Measurements from ENCODE around the gene TGFA.

Gene TGFA

DNA sequence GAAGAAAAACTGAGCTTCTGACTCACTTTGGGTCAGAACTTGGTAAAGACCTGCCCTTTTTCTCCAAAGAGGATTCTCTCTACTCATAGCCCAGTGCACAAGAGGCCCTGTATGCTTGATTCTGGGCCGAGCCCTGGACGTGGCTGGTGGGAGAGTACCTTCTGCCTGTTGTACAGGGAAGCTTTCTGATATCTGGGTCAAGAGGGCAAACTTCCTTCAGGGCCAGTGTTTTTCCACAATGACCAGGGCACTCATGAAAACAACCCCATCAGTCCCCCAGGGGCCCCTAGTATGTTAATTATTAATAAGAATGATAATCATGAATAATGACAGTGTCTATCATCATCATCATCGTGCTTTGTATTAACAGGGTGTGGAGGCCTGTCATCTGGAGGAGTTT is 90.0 kb downstream of the TGFA start:
- no peak for DNase-seq (ENCODE audit: low read depth)

DNA sequence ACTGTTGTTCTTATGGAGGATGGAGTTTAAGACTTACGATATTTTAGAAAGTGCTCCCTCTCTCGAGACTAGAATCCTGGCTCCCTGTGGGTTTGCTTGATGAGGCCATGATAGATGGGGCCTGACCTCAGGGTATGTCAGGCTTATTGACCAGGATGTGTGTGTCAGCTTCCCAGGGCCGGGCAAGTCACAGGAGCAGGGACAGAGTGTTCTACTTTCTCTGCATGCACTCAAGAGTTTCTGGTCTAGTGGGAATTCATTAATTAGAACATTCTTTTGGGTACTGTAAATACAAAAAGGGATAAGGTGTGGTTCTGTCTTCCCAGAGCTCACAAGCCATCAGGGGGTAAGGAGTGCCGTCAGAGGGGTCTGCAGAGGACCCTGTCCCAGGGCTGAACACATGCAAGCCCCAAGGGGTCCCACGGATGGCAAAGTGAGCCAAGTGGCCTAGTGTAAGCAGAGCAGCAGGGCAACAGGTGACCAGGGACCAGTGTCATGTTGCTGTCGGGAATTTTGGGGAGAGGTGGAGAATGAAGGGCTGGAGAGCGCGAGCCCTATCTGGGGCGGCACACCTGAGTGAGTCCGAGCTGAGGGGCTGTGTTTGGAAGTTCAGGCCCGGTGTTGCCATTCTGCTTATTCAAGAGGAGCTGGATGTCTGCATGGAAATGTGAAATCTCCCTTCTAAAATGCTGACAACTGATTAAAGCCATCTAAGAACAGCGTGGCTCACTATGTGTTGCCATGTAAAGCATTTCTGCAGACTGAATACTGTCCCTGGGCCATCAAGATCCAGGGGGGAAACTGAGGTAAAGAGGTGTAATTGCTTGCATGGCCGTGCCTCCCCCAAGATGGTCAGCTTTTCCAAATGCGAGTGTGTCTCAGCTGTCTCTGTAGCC is 91.4 kb downstream of the TGFA start:
- DNase-seq (ENCODE audit: low read depth): no peak

DNA sequence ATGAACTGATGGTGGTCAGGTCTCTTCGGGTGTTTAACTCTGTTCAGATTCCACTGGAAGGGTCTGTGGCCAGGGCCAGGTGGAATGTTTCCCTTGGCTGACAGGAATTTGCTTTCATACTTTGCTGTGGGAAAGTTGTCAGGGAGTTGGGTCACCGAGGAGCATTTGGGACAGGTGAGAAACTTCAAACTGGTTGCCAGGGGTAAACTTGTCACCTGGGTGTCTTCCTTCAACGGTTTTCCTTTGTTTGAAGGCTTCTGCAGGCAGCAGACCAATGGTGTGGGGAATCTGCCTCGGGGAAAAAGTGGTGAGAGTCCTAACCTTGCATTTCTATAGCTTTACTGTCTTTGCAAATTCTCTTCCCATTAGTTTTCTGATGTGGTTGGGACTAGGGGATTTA is 92.2 kb downstream of the TGFA start:
- DNase-seq (ENCODE audit: low read depth): no peak

- no peak for DNase-seq (ENCODE audit: low read depth)
Measured at GRCh38 chr2:70460333-70460732, 93.3 kb downstream of the TGFA start.

DNA sequence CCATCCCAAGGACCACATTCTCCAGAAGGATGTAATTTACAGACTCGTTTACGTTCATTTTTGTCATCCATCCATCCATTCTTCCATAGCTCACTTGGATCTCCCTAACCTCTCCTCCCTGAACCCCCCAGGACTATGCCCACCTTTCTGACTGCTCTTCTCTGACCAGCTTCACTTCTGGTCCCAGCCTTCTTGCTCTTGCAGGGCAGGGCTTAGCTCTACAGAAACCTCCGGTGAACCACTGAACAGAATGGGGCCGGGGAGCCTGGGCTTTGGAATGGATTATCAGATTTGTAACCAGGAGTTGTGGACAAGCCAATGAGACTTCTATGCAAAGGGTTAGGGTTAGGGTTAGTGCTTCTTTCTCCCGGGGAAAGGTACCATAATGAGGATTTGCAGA is 95.0 kb downstream of the TGFA start:
- DNase-seq (ENCODE audit: low read depth): no peak

DNA sequence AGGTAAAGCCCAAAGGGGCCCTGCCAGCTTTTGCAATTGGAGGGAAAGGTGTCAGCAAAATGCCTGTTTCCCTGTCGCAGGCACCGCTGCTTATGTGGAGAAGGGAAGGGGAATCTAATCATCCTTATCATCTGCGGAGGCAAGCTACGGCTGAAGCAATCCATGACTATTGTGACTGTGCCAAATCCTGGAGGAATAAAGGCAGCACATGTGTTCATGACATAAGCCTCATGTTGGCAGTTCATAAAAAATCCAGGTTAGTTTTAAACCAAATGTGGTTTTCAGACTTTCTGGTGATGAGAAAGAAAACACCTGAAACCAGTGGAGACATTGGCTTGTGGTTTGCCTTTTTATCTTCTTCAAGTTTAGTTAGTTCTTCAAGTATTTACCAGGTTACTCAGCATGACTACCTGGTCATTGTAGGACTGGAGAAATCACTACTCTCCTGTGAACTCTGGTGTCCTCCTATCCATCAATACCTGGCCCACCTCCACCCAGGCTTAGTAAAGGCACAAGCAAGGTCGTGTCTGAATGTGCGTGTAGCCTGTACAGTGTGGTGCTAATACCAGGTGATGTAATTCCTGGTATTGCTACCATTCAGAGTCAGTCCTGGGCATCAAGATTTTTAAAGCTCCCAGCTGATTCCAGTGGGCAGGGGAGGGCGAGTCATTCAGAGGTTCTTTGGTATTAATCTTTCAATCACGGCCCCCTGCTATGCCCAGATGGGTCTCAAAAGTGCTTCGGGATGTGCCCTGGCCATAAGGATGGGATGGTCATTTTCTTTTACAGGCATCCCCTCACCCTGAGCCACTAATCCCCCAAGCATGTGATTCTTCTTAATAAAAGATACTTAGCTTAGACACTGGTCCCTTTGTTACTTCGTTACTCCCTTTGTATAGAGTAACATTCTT is 96.8 kb downstream of the TGFA start:
- DNase-seq (ENCODE audit: low read depth): no peak

GRCh38 chr2:70454936-70455544 is 98.6 kb downstream of the TGFA start:
- DNase-seq (ENCODE audit: low read depth): no peak

GRCh38 chr2:70450641-70451250 is 102.9 kb downstream of the TGFA start:
- no peak for DNase-seq (ENCODE audit: low read depth)

GRCh38 chr2:70448041-70448440 is 105.6 kb downstream of the TGFA start:
- DNase-seq (ENCODE audit: low read depth): no peak

DNA sequence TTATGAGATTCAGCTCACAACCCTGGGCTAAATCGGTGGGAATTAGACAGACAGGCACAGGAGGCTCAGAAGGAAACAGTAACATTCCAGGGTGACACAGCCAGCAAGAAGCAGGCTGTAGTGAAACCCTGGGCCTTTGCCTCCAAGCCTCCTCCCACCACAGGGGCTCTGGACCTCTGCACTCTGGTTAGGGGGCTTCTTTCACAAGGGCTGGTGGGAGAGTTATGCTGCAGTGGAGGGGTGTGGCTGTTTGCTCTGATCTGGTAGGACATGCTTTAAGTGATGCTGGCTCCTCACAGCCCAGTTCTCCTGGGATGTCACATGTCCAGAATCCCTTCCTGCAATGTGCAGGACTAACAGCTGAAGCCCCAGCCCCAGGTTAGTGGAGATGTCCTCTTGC is 109.9 kb downstream of the TGFA start:
- no peak for DNase-seq (ENCODE audit: low read depth)

DNA sequence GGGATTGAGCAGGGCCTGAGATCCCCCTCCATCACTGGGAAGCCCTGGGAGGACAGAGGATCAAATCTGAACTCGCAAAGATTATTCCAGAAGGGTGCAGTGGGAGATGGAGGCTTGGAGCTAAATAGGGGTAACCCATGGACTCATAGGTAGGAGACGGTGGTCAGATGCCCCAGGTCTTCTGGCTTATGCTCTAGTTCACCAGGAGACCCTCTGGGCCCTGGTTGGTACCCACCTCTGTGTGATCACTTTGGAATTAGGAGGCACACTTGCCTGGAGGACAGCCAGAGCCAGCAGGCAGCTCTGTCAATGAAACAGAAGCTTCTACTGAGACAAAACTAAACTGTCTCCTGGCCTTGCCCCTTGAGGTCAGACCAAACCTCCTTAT is 110.6 kb downstream of the TGFA start:
- DNase-seq (ENCODE audit: low read depth): no peak

DNA sequence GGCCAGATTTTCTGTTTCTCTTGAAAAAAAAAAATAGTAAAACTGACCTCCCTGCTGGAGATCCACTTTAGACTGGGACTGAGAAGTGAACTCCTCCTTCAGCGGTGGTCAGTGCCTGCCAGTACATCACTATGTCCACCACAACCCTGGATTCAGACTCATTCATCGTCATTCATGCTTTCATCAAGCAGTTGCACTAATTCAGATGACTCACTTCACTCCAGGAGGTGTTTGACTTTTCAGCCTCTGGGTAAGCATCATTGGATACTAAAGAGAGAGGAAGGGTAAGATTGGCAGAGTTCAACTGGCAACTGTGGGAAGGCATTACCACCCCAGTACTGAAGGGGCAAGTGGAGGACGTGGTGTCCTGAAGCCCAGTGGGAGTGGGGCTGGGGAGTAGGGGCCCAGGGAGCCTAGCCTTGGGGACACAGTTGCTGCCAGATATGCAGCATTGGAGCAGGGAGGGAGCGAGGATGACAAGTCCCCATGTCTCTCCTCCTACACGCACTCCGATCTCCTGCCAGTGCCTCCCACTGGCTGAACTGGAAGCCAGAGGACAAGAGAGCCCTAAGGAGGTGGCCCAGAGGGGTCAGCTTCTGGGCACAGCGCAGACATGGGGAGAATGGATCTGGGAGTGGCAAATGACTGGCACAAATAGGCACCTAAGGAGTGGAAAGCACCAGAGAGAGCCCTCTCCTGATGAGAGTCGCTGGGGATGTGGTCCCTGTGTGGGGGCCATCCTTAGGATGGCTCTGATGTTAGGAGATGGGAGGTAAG is 111.1 kb downstream of the TGFA start:
- DNase-seq (ENCODE audit: low read depth): no peak

DNA sequence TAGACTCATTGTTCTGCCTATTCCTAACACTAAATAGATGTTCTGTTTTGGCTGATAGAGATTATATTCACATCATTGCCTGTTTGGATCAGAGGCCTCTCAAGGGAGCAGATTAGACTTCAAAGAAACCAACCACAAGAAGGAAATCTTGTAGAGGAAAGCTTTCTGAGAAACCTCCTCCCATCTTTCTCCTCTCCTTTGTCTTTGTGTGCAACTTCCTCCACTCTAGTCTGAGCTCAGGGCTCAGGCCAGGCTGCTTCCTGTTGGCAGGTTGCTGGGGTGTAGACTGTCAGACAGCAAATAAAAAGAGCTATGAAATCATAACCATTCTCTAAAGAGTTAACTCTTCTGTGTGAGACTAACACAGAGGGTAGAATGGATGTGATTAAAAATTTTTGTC is 113.0 kb downstream of the TGFA start:
- DNase-seq (ENCODE audit: low read depth): no peak

- no peak for DNase-seq (ENCODE audit: low read depth)
Measured at GRCh38 chr2:70435138-70435537, 118.5 kb downstream of the TGFA start.

GRCh38 chr2:70433315-70433714 is 120.3 kb downstream of the TGFA start:
- DNase-seq (ENCODE audit: low read depth): no peak

DNA sequence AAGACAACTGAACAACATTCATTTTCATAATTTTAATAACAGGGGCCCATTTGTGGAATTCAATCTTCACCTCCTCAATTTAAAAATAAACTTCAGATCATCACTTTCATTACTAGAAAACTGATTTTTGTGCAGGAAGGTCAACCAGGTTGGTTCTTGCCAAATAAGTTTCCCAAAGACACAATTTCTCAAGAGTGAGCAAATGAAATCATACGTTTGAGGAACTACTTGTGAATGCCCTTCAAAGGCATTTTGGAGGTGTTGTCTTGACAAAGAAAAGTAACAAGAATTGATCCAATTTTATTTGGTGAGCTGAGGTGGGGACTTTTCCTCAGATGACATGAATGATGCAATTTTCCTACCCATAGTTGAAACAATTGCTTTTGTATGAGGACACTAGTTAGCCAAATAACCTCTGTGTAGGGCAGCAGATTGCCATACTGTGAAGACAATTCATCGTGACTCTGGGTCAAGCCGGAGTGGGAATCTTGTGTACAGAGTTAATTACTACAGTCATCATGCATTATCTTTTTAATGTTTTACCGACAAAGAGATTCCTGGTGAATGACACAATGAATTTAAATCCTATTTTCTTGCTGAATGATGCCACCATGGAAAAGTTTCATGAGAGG is 121.8 kb downstream of the TGFA start:
- DNase-seq (ENCODE audit: low read depth): no peak

DNA sequence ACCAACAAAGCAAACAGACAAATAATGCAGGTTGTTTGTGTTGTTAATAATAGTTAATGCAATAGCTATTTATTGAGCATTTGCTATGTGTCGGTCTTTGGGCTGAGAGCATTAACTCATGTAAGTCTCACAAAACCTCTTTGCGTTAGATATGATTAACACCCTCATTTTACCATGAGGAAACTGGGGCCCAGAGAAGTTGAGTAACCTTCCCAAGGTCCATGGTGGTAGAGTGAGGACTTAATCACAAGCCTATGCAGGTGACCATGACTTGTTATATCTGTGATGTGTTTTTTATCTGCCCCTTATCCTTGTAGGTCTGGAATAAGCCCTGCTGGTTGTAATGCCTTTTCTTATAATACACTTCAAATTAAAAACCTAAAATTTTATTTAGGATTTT is 127.3 kb downstream of the TGFA start:
- no peak for DNase-seq (ENCODE audit: low read depth)

DNA sequence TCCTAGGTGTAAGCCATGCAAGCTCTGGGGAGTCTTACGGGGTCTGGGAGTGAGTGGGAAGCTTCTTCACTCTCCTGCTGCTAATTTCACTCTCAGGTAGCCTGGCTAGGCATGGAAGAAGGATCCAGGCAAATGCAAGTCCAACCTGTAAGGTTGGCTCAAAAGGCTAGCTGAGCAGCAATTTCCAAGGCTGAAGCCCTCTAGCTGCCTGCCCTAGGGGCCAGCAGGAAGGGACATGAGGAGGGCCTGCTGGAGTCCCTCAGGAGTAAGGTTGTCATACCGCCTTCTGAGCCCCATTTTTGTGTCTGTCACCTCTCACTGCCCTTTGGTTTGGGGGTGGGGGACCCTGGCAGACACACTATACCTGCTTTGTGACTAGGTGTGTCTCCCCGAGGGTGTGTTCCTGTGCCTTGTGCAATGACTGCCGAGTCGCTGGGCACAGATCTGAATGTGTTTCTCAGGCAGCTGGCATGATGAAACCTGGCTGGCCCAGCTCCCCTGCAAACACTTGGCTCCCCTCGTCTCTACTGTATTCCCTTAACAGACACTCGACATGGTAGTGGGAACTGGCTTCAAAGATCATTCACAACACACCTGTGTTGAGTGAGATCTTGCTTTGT is 127.8 kb downstream of the TGFA start:
- no peak for DNase-seq (ENCODE audit: low read depth)

GRCh38 chr2:70420740-70421139 is 132.9 kb downstream of the TGFA start:
- no peak for DNase-seq (ENCODE audit: low read depth)

- no peak for DNase-seq (ENCODE audit: low read depth)
Measured at GRCh38 chr2:70420143-70420542, 133.5 kb downstream of the TGFA start.

- no peak for DNase-seq (ENCODE audit: low read depth)
Measured at GRCh38 chr2:70418514-70418913, 135.1 kb downstream of the TGFA start.

Data from activated T-cell treated with anti-CD3 and anti-CD28 coated beads for 24 hours (primary cell).